Measurements from ENCODE around the gene SWSAP1.
"Not testable (repeated sequence)": the region's sequence is repeated elsewhere in the genome, so short reads cannot be mapped to it uniquely, and the experiment has no call there.

SWSAP1 gene

DNA sequence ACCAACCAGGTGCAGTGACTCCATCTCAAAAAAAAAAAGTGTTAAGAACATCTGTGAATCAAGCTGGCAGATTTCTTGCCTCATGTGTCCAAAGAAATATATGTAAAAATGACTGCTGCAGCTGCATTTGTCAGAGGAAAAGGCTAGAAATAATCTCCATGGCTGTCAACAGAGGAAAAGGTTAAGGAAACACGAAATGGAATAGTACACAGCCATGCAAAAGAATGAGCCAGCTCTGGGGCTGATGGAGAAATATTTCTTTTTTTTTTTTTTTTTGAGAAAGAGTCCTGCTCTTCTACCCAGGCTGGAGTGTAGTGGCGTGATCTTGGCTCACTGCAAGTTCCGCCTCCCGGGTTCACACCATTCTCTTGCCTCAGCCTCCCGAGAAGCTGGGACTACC, 41.6 kb upstream of the SWSAP1 start:
- Histone ChIP-seq H3K4me1 (ENCODE audit: control insufficient read depth in 1 of 2, insufficient read depth in 1 of 2, low read depth in 1 of 2, low read length in 1 of 2) (peaks cover 32 to 37% of the 10 kb centered on the region in 2 experiments), H3K27me3 (no peaks in the 10 kb centered on the region), H3K36me3 (peaks cover 95% of the 10 kb centered on the region), H3K9me3 (no peaks in the 10 kb centered on the region), H3K4me3 (ENCODE audit: low read depth in 1 of 2, low read length in 1 of 2) (no peak overlapping the region), H3K27ac (peak overlapping the region; percentile 71)
- TF ChIP-seq, protein P1, sequence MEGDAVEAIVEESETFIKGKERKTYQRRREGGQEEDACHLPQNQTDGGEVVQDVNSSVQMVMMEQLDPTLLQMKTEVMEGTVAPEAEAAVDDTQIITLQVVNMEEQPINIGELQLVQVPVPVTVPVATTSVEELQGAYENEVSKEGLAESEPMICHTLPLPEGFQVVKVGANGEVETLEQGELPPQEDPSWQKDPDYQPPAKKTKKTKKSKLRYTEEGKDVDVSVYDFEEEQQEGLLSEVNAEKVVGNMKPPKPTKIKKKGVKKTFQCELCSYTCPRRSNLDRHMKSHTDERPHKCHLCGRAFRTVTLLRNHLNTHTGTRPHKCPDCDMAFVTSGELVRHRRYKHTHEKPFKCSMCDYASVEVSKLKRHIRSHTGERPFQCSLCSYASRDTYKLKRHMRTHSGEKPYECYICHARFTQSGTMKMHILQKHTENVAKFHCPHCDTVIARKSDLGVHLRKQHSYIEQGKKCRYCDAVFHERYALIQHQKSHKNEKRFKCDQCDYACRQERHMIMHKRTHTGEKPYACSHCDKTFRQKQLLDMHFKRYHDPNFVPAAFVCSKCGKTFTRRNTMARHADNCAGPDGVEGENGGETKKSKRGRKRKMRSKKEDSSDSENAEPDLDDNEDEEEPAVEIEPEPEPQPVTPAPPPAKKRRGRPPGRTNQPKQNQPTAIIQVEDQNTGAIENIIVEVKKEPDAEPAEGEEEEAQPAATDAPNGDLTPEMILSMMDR (IDR thresholded peaks at IDR 0.05): no peak

DNA sequence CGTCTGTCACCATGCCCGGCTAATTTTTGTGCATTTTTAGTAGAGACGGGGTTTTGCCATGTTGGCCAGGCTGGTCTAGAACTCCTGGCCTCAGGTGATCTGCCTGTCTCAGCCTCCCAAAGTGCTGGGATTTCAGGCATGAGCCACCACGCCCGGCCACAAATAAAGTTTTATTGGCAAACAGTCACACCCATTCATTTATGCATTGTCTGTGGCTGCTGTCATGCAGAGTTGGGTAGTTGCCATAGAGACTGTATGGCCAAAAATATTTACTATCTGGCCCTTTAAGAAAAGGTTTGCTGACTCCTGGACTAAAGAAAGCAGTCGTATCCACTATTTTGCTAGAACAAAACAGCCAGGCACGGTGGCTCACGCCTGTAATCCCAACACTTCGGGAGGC, 40.6 kb upstream of the SWSAP1 start:
- H3K4me3 ChIP-seq (ENCODE audit: low read depth in 1 of 2, low read length in 1 of 2); H3K9me3 ChIP-seq; H3K27me3 ChIP-seq: not testable (repeated sequence)
- Histone ChIP-seq H3K36me3 (peaks cover 85% of the 10 kb centered on the region), H3K4me1 (ENCODE audit: control insufficient read depth in 1 of 2, insufficient read depth in 1 of 2, low read depth in 1 of 2, low read length in 1 of 2) (peaks cover 37 to 47% of the 10 kb centered on the region in 2 experiments), H3K27ac (peak overlapping the region; percentile 71)

DNA sequence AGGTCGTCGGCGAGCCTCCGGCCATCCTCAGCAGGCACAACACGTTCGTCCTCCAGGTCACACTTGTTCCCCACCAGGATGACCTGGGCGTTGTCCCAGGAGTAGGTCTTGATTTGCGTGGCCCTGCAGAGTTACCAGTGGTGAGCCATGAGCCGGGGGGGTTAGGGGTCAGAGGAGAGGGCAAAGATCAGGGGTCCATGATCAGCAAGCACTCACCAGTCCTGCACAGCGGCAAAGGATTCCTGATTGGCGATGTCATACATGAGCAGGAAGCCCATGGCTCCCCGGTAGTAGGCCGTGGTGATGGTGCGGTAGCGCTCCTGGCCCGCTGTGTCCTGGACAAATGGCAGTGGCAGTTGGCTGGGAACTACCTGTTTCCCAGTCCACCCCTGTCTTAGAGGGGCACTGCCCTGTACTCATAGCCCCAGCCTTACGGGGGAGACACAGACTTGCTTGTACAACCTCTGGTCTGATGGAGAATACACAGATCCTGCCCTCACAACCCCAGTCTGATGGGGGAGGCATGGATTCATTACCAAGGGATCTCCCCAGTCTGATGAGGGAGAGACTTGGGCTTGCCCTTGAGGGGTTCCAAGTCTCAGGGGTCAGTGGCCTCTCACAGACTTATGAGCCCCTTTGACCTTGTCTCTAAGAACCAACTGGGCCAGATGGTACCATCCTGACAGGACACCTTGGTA, 38.9 kb upstream of the SWSAP1 start:
- H3K27me3 ChIP-seq: no peaks in the 10 kb centered on the region
- peaks cover 49 to 51% of the 10 kb centered on the region in 2 experiments for H3K4me1 ChIP-seq (ENCODE audit: control insufficient read depth in 1 of 2, insufficient read depth in 1 of 2, low read depth in 1 of 2, low read length in 1 of 2)
- TF ChIP-seq, protein P1 (IDR thresholded peaks at IDR 0.05): no peak
- peak overlapping the region in 1 of 2 experiments; percentile 8 for H3K4me3 ChIP-seq (ENCODE audit: low read depth in 1 of 2, low read length in 1 of 2)
- H3K9me3 ChIP-seq: no peaks in the 10 kb centered on the region
- H3K27ac ChIP-seq: peak overlapping the region; percentile 77
- peaks cover 68% of the 10 kb centered on the region for H3K36me3 ChIP-seq

DNA sequence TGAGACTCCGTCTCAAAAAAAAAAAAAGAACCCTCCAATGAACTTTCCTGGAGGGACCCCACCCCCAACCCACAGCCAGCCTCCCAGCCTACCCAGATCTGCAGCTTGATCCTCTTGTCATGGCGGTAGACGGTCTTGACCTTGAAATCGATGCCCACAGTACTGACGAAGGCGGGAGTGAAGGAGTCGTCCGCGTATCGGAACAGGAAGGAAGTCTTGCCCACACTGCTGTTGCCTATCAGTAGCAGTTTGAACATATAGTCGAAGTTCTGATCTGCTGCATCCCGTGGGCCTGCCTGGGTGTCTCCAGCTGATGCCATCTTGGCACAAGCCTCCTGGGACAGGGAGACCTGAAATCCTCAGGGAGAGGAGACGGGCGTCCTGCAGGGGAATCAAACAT, 37.4 kb upstream of the SWSAP1 start:
- peak overlapping the region; percentile 77 for H3K27ac ChIP-seq
- H3K27me3 ChIP-seq: no peaks in the 10 kb centered on the region
- no peaks in the 10 kb centered on the region for H3K9me3 ChIP-seq
- TF ChIP-seq, protein P1 (IDR thresholded peaks at IDR 0.05): no peak
- peaks cover 53% of the 10 kb centered on the region for H3K36me3 ChIP-seq
- peaks cover 54 to 55% of the 10 kb centered on the region in 2 experiments for H3K4me1 ChIP-seq (ENCODE audit: control insufficient read depth in 1 of 2, insufficient read depth in 1 of 2, low read depth in 1 of 2, low read length in 1 of 2)
- peak overlapping the region; percentile 89 to 100 for H3K4me3 ChIP-seq (ENCODE audit: low read depth in 1 of 2, low read length in 1 of 2)

DNA sequence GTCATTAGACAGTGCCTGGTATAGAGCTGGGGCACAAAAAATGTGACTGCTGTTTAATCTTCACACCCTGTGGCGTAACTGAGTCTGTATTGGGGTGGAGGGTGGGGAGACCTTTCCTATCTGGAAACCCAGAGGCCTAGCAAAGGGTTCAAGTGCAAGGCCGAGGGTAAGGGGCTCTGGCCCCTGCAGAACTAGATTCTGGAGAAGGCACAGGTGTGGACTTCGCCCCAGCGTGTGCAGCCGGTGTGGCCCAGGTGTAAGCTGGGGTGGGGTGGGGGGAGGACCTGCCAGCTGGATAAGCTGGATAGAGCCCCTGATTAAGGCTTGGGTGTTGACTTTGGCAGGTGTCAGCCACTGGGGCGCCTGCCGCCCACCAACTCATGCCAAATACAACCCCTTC, 36.3 kb upstream of the SWSAP1 start:
- Histone ChIP-seq H3K27me3 (no peaks in the 10 kb centered on the region), H3K4me3 (ENCODE audit: low read depth in 1 of 2, low read length in 1 of 2) (peak overlapping the region; percentile 89 to 100), H3K4me1 (ENCODE audit: control insufficient read depth in 1 of 2, insufficient read depth in 1 of 2, low read depth in 1 of 2, low read length in 1 of 2) (peaks cover 55 to 57% of the 10 kb centered on the region in 2 experiments), H3K9me3 (no peaks in the 10 kb centered on the region), H3K36me3 (peaks cover 42% of the 10 kb centered on the region), H3K27ac (peak overlapping the region; percentile 77)
- TF ChIP-seq, protein P1 (IDR thresholded peaks at IDR 0.05): no peak

DNA sequence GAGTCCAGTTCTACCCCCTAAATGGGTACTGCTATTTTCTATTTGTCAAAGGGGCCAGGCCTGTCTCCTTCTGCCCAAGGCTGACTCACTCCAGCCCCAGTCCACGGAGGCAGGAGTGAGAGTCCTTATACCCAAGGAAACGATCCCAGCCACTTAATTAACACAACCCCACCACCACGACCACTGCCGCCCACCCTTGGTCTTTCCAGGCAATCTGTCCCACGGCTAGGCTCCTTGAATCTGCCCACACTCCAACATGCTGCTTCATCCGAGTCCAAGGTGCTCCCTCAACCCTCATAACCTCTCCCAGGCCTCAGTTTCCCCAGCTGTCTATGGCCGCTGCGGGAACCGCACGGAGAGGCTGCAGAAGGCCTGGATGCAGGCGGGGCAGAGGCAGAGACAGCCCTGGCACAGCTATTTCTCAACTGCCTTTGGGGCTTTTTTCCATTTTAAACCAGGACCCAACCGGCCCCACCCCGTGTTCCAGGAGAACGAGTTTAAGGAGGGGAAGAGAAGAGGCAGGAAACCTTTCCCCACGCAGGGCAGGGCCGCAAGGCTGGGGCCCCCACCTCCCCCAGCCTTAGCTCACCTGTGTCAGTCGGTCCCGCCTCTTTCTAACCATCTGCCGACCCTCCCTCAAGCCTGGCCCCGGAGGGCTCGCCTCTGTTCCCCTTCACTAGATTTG, 35.8 kb upstream of the SWSAP1 start:
- peak overlapping the region; percentile 77 for H3K27ac ChIP-seq
- no peaks in the 10 kb centered on the region for H3K9me3 ChIP-seq
- TF ChIP-seq, protein P1 (IDR thresholded peaks at IDR 0.05): no peak
- H3K27me3 ChIP-seq: no peaks in the 10 kb centered on the region
- H3K36me3 ChIP-seq: peaks cover 36% of the 10 kb centered on the region
- peak overlapping the region; percentile 89 to 100 for H3K4me3 ChIP-seq (ENCODE audit: low read depth in 1 of 2, low read length in 1 of 2)
- H3K4me1 ChIP-seq (ENCODE audit: control insufficient read depth in 1 of 2, insufficient read depth in 1 of 2, low read depth in 1 of 2, low read length in 1 of 2): peaks cover 58 to 62% of the 10 kb centered on the region in 2 experiments
